Activated naive CD4-positive, alpha-beta T cell treated with anti-CD3 and anti-CD28 coated beads, Interleukin-2, amount 10 ng/mL, durations not matched to agents 5 hours and 36 hours (primary cell): Measurements from ENCODE around the gene KIRREL3. TPM values are rescaled to one million over a fixed set of nuclear protein-coding genes. Genes with fewer than 3 reads are reported as not detected.

Experiments
- microRNA-seq: library from miRNA; unstranded; fragments of <30 nt; microRNA quantifications from one replicate; pipeline ENCODE4 v1.2.0, GENCODE V29; 2022; ENCODE audit warnings: borderline microRNAs expressed, borderline replicate concordance
- total RNA-seq, 2 experiments: library from RNA; stranded (reverse); gene quantifications; one replicate each; pipeline ENCODE4 v1.2.3, GENCODE V29; 2021

KIRREL3 gene
- not detected for total RNA-seq

DNA sequence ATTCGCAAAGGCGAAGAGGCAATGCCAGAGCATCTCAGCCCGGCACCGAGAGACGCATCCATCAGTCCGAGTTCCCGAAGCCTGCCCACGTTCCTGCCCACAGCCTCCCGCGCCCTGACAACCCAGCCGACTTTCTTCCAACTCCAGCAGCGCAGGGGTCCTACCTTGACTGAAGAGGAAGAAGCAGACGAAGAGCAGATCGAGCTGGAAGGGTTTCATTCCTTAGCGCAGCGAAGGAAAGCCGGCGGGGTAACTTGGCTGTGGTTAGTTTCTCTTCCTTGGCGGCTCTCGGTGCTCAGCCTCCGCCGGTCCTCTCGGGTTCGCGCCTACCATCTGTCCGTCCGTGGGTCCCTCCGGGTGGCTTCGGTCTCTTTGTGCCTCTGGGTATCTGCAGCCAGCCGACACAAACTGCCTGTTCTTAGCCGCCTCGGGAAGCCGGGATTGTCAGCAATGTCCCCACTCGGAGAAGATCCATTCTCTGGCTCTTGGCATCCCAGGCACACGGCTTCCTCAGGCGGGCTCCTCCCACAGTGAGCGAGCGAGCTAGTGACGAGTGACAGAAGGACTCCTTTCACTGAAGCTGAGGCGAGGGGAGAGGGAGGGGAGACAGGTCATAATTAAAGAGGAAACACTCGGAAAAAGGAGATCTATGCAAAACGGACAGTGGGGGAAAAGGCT, at the start of gene KIRREL3:
KIRREL3 (minus strand) TSS at position 480 of the 678 bp plus-strand sequence.

Small RNA genes within 50 kb of the gene (microRNA-seq; reads per million reads assigned to microRNA genes)
- gene MIR3167: not detected
